ENCODE measurements around the gene POLN. TPM values are rescaled to one million over a fixed set of nuclear protein-coding genes. Genes with fewer than 3 reads are reported as not detected.
A peak's percentile ranks its signal among the peaks of the same experiment; 100 is the strongest.

The POLN gene
- total RNA-seq, 4 donors from 2014 or later = 0.70 to 6.6 (median 3.2) TPM

DNA sequence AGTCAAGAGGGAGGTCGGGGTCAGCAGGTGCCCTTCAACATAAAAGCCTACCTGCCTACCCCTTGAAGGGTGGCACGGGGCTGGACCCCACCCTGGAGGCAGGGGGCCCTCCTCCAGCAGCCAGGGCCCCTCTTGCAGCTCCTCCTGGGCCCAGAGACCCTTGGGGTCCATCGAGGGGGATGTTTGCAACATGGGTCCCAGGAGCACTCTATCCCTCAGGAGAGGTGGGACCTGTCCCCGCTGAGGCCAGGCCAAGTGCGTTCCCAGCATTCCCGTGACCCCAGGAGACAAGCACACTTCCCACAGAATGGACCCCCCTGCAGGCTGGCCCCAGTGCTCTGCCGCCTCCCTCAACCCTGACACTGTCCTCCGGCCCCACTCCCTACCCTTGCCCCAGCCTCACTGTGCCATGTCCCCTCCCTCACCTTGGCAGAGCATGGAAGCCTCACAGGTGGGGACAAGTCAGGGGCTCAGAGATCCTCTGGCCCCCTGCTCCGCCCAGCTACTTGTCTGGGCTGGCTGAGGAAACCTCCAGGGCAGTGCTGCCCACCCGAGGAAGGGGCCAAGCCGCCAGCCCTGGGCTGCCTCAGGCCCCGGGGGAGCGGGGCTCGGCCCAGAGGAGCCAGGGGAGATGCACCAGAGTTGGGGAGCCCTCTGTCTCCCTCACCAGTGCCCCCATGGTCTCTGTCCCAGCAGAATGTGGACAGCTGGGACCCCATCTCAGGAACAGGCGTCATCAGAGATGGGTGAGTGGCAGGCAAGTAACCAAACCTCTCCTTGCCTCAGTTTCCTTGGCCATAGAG, 17.8 kb upstream of the POLN start:
- Histone ChIP-seq H3K4me1 (peaks cover 0 to 66% (median 20%) of the 10 kb centered on the region in 4 donors), H3K4me3 (peak overlapping the region in 3 of 4 donors; percentile 12 to 99 (median 98)), H3K9me3 (no peaks in the 10 kb centered on the region), H3K27me3 (no peaks in the 10 kb centered on the region), H3K36me3 (peaks cover 0 to 29% (median 0%) of the 10 kb centered on the region in 3 donors), H3K27ac (peak overlapping the region in 2 of 4 donors; percentile 95 to 97)
- DNase-seq = peak in 2 of 3 donors; percentile 44 to 46
- TF ChIP-seq POLR2A (IDR thresholded peaks at IDR 0.05) = no peak
- TF ChIP-seq, protein P1, sequence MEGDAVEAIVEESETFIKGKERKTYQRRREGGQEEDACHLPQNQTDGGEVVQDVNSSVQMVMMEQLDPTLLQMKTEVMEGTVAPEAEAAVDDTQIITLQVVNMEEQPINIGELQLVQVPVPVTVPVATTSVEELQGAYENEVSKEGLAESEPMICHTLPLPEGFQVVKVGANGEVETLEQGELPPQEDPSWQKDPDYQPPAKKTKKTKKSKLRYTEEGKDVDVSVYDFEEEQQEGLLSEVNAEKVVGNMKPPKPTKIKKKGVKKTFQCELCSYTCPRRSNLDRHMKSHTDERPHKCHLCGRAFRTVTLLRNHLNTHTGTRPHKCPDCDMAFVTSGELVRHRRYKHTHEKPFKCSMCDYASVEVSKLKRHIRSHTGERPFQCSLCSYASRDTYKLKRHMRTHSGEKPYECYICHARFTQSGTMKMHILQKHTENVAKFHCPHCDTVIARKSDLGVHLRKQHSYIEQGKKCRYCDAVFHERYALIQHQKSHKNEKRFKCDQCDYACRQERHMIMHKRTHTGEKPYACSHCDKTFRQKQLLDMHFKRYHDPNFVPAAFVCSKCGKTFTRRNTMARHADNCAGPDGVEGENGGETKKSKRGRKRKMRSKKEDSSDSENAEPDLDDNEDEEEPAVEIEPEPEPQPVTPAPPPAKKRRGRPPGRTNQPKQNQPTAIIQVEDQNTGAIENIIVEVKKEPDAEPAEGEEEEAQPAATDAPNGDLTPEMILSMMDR (IDR thresholded peaks at IDR 0.05) = no peak

DNA sequence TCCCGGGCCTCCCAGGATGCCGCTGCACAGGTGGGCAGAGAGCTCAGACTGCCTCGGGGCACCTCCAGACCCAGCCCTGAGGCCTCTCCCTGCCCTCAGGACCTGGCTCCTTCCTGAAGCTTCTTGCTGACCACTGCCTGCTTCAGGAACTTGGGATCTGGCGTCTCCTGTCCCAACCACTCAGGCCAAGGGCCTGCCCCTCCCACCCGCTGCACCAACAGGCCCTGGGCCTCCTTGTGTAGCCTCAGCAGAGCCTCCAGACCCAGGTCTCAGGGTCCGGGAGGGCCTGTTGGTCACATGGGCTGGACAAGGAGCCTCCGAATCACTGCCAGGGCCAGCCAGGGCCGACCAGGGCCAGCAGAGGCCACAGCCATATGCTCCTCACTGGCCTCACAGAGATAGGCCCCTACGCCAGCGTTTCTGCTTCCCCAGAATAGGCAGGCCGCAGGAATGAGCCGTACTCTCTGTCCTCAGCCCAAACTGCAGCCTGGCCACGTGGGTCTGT, 17.2 kb upstream of the POLN start:
- TF ChIP-seq, protein P1 (IDR thresholded peaks at IDR 0.05) = no peak
- no peak for TF ChIP-seq POLR2A (IDR thresholded peaks at IDR 0.05)
- Histone ChIP-seq H3K4me1 (peaks cover 0 to 66% (median 20%) of the 10 kb centered on the region in 4 donors), H3K9me3 (no peaks in the 10 kb centered on the region), H3K27me3 (no peaks in the 10 kb centered on the region), H3K36me3 (peaks cover 0 to 35% (median 0%) of the 10 kb centered on the region in 3 donors), H3K27ac (peak overlapping the region in 2 of 4 donors; percentile 46 to 97), H3K4me3 (no peak overlapping the region)
- peak in 1 of 3 donors; percentile 46 for DNase-seq

- Histone ChIP-seq H3K4me3 (no peak overlapping the region), H3K27ac (peak overlapping the region in 3 of 4 donors; percentile 46 to 73 (median 61)), H3K4me1 (peaks cover 0 to 65% (median 20%) of the 10 kb centered on the region in 4 donors), H3K9me3 (no peaks in the 10 kb centered on the region), H3K27me3 (no peaks in the 10 kb centered on the region), H3K36me3 (peaks cover 0 to 43% (median 0%) of the 10 kb centered on the region in 3 donors)
- TF ChIP-seq POLR2A (IDR thresholded peaks at IDR 0.05) = no peak
- TF ChIP-seq, protein P1 (IDR thresholded peaks at IDR 0.05) = no peak
- peak in 2 of 3 donors; percentile 8 to 43 for DNase-seq
Observed at GRCh38 chr4:2258091-2259035, 16.4 kb upstream of the POLN start.

- no peaks in the 10 kb centered on the region for H3K27me3 ChIP-seq
- peak in 2 of 3 donors; percentile 12 to 43 for DNase-seq
- H3K36me3 ChIP-seq = peaks cover 0 to 51% (median 0%) of the 10 kb centered on the region in 3 donors
- H3K9me3 ChIP-seq = no peaks in the 10 kb centered on the region
- peaks cover 0 to 56% (median 15%) of the 10 kb centered on the region in 4 donors for H3K4me1 ChIP-seq
- TF ChIP-seq, protein P1 (IDR thresholded peaks at IDR 0.05) = no peak
- H3K27ac ChIP-seq = peak overlapping the region; percentile 46 to 73 (median 59)
- no peak overlapping the region for H3K4me3 ChIP-seq
Observed at GRCh38 chr4:2257361-2258081, 15.6 kb upstream of the POLN start.
